ENCODE data around the gene METRN. TPM values are rescaled to one million over a fixed set of nuclear protein-coding genes. Genes with fewer than 3 reads are reported as not detected.

The METRN gene
- total and polyA plus RNA-seq, 2 of the 4 experiments (the other 2 are of a cell fraction) = 6.1 to 48.2 TPM

DNA sequence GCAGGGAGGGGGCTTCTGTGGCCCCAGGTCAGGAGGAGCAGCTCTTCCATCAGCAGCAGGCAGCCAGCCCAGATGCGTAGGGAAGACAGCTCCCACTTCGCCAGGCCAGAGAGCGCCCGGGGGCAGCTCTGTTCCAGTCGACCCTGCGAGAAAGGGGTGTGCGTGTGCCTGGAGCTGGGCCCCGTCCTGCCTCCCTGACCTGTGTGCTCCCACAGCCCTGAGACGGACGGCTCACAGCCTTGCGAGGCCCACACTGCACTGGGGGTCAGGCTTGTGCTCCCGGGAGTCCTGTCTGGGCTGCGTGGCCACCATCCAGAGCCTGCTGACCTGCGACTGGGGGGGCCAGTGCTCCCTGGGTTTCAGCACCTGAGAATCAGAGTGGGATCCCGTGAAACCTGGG is 45.1 kb downstream of the METRN start:
- CTCF ChIA-PET = no interaction called here
- Histone ChIP-seq H3K56ac (ENCODE audit: extremely low read depth, insufficient read depth, low read length) (no peak overlapping the region), H3K9ac (ENCODE audit: low read depth, low read length) (no peak overlapping the region)

More for the DNA sequence above, 45.1 kb downstream of the METRN start:
- TF ChIP-seq MXI1 (IDR thresholded peaks at IDR 0.05; ENCODE audit: borderline replicate concordance, low read depth, low read length) = no peak
- TF ChIP-seq CHD1 (IDR thresholded peaks at IDR 0.05; ENCODE audit: low read depth, low read length) = no peak
- TF ChIP-seq CEBPB (IDR thresholded peaks at IDR 0.05; ENCODE audit: low read depth, low read length) = no peak
- no peak for TF ChIP-seq POLR2A (IDR thresholded peaks at IDR 0.05; ENCODE audit: low read depth, low read length)
- no peak for TF ChIP-seq MAFK (IDR thresholded peaks at IDR 0.05; ENCODE audit: low read depth, low read length)
- TF ChIP-seq RCOR1 (IDR thresholded peaks at IDR 0.05; ENCODE audit: insufficient replicate concordance, low read length) = no peak
- no peak for TF ChIP-seq RFX5 (IDR thresholded peaks at IDR 0.05; ENCODE audit: low read depth, low read length)
- no peak for TF ChIP-seq NFE2L2 (IDR thresholded peaks at IDR 0.05; ENCODE audit: low read depth, low read length)
- TF ChIP-seq, protein P1, sequence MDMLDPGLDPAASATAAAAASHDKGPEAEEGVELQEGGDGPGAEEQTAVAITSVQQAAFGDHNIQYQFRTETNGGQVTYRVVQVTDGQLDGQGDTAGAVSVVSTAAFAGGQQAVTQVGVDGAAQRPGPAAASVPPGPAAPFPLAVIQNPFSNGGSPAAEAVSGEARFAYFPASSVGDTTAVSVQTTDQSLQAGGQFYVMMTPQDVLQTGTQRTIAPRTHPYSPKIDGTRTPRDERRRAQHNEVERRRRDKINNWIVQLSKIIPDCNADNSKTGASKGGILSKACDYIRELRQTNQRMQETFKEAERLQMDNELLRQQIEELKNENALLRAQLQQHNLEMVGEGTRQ (IDR thresholded peaks at IDR 0.05; ENCODE audit: low read depth, low read length) = no peak
- TF ChIP-seq FOS (IDR thresholded peaks at IDR 0.05; ENCODE audit: low read depth, low read length) = no peak
- no peak for TF ChIP-seq SMC3 (IDR thresholded peaks at IDR 0.05; ENCODE audit: low read depth, low read length)
- no peak for TF ChIP-seq BHLHE40 (IDR thresholded peaks at IDR 0.05; ENCODE audit: low read depth, low read length)
- TF ChIP-seq, protein P2, sequence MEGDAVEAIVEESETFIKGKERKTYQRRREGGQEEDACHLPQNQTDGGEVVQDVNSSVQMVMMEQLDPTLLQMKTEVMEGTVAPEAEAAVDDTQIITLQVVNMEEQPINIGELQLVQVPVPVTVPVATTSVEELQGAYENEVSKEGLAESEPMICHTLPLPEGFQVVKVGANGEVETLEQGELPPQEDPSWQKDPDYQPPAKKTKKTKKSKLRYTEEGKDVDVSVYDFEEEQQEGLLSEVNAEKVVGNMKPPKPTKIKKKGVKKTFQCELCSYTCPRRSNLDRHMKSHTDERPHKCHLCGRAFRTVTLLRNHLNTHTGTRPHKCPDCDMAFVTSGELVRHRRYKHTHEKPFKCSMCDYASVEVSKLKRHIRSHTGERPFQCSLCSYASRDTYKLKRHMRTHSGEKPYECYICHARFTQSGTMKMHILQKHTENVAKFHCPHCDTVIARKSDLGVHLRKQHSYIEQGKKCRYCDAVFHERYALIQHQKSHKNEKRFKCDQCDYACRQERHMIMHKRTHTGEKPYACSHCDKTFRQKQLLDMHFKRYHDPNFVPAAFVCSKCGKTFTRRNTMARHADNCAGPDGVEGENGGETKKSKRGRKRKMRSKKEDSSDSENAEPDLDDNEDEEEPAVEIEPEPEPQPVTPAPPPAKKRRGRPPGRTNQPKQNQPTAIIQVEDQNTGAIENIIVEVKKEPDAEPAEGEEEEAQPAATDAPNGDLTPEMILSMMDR (conservative IDR thresholded peaks at IDR 0.05; ENCODE audit: low read depth, low read length) = no peak
- TF ChIP-seq MAZ (IDR thresholded peaks at IDR 0.05; ENCODE audit: borderline replicate concordance, low read depth, low read length) = no peak
- TF ChIP-seq RAD21 (IDR thresholded peaks at IDR 0.05; ENCODE audit: low read length) = no peak
- TF ChIP-seq, protein P3, sequence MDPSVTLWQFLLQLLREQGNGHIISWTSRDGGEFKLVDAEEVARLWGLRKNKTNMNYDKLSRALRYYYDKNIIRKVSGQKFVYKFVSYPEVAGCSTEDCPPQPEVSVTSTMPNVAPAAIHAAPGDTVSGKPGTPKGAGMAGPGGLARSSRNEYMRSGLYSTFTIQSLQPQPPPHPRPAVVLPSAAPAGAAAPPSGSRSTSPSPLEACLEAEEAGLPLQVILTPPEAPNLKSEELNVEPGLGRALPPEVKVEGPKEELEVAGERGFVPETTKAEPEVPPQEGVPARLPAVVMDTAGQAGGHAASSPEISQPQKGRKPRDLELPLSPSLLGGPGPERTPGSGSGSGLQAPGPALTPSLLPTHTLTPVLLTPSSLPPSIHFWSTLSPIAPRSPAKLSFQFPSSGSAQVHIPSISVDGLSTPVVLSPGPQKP (IDR thresholded peaks at IDR 0.05; ENCODE audit: borderline replicate concordance, low read depth, low read length) = no peak
- Histone ChIP-seq H3K4me2 (ENCODE audit: low read depth, low read length) (no peak overlapping the region), H2AFZ (replicated peaks; ENCODE audit: low read length, poor library complexity) (no peak overlapping the region), H3K36me3 (ENCODE audit: control insufficient read depth, insufficient read depth, low read length) (no peaks in the 10 kb centered on the region), H3K18ac (ENCODE audit: low read depth, low read length) (no peak overlapping the region), H4K91ac (ENCODE audit: insufficient read depth, low read depth, low read length) (no peak overlapping the region), H3K23ac (ENCODE audit: low read depth, low read length) (no peak overlapping the region), H3K14ac (replicated peaks; ENCODE audit: low read depth, low read length) (no peak overlapping the region), H2BK20ac (ENCODE audit: low read depth, low read length) (no peak overlapping the region), H3K4ac (ENCODE audit: low read depth, low read length) (no peak overlapping the region), H4K8ac (ENCODE audit: low read depth in 2 of 2, low read length in 2 of 2) (no peak overlapping the region), H3K9me3 (ENCODE audit: control insufficient read depth, insufficient read depth, low read length) (peaks cover 3% of the 10 kb centered on the region), H3K4me3 (ENCODE audit: insufficient read depth, low read depth, low read length) (no peak overlapping the region), H2BK120ac (ENCODE audit: low read depth, low read length) (no peak overlapping the region), H2AK5ac (ENCODE audit: low read depth, low read length) (no peak overlapping the region; the same call in 1 of the 2 replicates), H3K4me1 (ENCODE audit: control insufficient read depth, insufficient read depth, low read length) (no peaks in the 10 kb centered on the region), H4K20me1 (ENCODE audit: insufficient read depth, low read length) (no peaks in the 10 kb centered on the region), H3K9me1 (ENCODE audit: insufficient read depth, low read length) (no peaks in the 10 kb centered on the region), H4K5ac (ENCODE audit: low read depth, low read length) (no peak overlapping the region), H3K27ac (ENCODE audit: insufficient read depth, low read length) (no peak overlapping the region), H3K79me1 (ENCODE audit: low read depth in 1 of 2, low read length in 2 of 2) (no peaks in the 10 kb centered on the region), H2BK5ac (ENCODE audit: low read depth, low read length, poor library complexity, severe bottlenecking) (no peak overlapping the region), H3K27me3 (ENCODE audit: control insufficient read depth, insufficient read depth, low read length) (peaks cover 4% of the 10 kb centered on the region; the same call in 1 of the 2 replicates), H2AK9ac (replicated peaks; ENCODE audit: low read depth, low read length, poor library complexity) (no peak overlapping the region), H2BK15ac (ENCODE audit: low read depth, low read length) (no peak overlapping the region)
- intact Hi-C loops (cut with micrococcal nuclease) (no loop called here), in situ Hi-C loops (cut with MboI; ENCODE audit: low sequenced_read_pairs) (no loop called here), dilution Hi-C loops (cut with HindIII; ENCODE audit: low sequenced_read_pairs, unreplicated experiment) (no loop called here)
- DNase-seq (no peak), ATAC-seq (ENCODE audit: low read depth) (no peak)
- WGBS, 2 experiments (ENCODE audit: extremely low coverage in 2 of 2, insufficient read length in 1 of 2) = 40% methylated on average over 12 of the region's 15 CpGs; no CpG with 5 or more reads in 1 of the 2 experiments
- POLR2A ChIA-PET (ENCODE audit: unreplicated experiment) = no interaction called here
- no TSS peak for BruUV-seq (replicated peaks)
